HCT116 (cell line): ENCODE measurements around the gene CREBL2.
"Not testable (repeated sequence)": the region's sequence is repeated elsewhere in the genome, so short reads cannot be mapped to it uniquely, and the experiment has no call there.

Experiments
- CEBPB ChIP-seq: IDR thresholded peaks from 2 replicates; pipeline ENCODE4 v1.6.1; 2012; ENCODE audit warnings: low read depth
- TF ChIP-seq, protein P1 (sequence below), 3 experiments: fragments of 200-600 bp in 1 of 3; sonication (generic) in 1 of 3; IDR thresholded peaks in 2 of 3; conservative IDR thresholded peaks in 1 of 3; 2 replicates each; pipeline ENCODE4 v1.5.1; 2012 to 2017; ENCODE audit warnings: low read depth in 2 of 3, low read length in 2 of 3, antibody characterized with exemption in 1 of 3, borderline replicate concordance in 1 of 3, control low read depth in 1 of 3, mild to moderate bottlenecking in 1 of 3, mixed read lengths in 1 of 3, mixed run types in 1 of 3, moderate library complexity in 1 of 3; ENCODE audit not compliant: insufficient read depth in 1 of 3
- TF ChIP-seq, protein P2 (sequence below): IDR thresholded peaks from 2 replicates; pipeline ENCODE4 v1.6.1; 2012

DNA sequence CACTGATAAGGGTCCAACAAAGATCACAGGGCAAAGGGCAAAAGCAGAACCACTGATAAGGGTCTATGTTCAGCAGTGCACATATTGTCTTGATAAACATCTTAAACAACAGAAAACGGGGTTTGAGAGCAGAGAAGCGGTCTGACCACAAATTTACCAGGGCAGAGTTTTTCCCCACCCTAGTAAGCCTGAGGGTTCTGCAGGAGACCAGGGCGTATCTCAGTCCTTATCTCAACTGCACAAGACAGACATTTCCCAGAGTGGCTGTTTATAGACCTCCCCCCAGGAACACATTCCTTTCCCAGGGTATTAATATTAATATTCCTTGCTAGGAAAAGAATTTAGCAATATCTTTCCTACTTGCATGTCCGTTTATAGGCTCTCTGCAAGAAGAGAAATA, 28.3 kb downstream of the CREBL2 start:
- TF ChIP-seq, protein P1, sequence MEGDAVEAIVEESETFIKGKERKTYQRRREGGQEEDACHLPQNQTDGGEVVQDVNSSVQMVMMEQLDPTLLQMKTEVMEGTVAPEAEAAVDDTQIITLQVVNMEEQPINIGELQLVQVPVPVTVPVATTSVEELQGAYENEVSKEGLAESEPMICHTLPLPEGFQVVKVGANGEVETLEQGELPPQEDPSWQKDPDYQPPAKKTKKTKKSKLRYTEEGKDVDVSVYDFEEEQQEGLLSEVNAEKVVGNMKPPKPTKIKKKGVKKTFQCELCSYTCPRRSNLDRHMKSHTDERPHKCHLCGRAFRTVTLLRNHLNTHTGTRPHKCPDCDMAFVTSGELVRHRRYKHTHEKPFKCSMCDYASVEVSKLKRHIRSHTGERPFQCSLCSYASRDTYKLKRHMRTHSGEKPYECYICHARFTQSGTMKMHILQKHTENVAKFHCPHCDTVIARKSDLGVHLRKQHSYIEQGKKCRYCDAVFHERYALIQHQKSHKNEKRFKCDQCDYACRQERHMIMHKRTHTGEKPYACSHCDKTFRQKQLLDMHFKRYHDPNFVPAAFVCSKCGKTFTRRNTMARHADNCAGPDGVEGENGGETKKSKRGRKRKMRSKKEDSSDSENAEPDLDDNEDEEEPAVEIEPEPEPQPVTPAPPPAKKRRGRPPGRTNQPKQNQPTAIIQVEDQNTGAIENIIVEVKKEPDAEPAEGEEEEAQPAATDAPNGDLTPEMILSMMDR (IDR thresholded peaks at IDR 0.05 in 2 of 3, conservative IDR thresholded peaks at IDR 0.05 in 1 of 3; ENCODE audit: borderline replicate concordance in 1 of 3, insufficient read depth in 1 of 3, low read depth in 2 of 3, low read length in 2 of 3) = not testable (repeated sequence)
- TF ChIP-seq, protein P2, sequence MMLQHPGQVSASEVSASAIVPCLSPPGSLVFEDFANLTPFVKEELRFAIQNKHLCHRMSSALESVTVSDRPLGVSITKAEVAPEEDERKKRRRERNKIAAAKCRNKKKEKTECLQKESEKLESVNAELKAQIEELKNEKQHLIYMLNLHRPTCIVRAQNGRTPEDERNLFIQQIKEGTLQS = not testable (repeated sequence)
- TF ChIP-seq CEBPB = not testable (repeated sequence)
